ENCODE measurements around the gene CORO6.

CORO6 gene

DNA sequence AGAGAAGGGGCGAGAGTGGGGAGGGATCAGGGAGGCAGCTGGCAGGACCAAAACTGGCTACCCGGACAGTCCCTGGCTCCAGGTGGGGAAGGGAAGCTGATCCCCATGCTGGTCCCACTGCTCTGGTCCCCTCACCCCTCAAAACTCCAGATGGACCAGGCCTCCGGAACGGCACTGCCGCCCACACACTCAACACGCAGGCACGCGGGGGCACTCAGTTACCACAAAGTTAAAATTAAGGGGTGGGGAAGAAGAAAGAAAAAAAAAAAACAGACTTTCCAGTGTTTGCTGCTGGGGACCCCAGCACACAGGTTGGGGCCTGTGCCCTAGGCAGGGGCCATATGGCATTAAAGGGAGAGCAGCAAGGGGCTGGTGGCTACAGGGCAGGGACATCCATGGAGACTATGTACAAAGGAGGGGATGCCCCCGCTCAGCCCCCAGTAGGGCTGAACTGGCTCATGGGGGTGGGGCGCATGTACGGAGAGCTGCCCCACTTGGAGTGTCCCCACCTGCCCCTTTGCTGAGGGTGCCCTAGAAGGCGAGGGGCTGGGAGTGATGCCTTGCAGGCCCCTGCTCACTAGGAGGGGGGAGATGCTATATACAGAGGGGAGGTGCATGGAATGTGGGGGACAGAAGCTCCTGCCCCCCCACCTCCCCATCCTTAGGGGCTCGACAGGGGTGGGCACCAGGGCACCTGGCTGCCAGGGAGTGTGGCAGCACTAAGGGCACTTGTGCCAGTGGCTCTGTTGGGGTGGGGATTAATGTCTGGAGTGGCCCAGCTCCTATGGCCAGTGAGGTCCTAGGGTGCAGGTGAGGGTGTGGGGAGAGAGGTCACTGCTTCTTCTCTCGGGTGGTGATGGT is 48.6 kb downstream of the CORO6 start:
- DNase-seq (ENCODE audit: low spot score): peak; percentile 49
- H3K27me3 ChIP-seq (ENCODE audit: insufficient read depth, poor library complexity, severe bottlenecking): no peaks in the 10 kb centered on the region
- peaks cover 56% of the 10 kb centered on the region for H3K36me3 ChIP-seq (ENCODE audit: low read depth)
- H3K4me1 ChIP-seq (ENCODE audit: insufficient read depth, poor library complexity, severe bottlenecking): peaks cover 3% of the 10 kb centered on the region
- ATAC-seq (ENCODE audit: low read depth): no peak
- no peak overlapping the region for H3K4me3 ChIP-seq (ENCODE audit: severe bottlenecking)
- no peaks in the 10 kb centered on the region for H3K9me3 ChIP-seq (ENCODE audit: severe bottlenecking)
- TF ChIP-seq CTCF (IDR thresholded peaks at IDR 0.05; ENCODE audit: poor library complexity, severe bottlenecking): no peak
- no peak overlapping the region for H3K27ac ChIP-seq (ENCODE audit: poor library complexity, severe bottlenecking)

DNA sequence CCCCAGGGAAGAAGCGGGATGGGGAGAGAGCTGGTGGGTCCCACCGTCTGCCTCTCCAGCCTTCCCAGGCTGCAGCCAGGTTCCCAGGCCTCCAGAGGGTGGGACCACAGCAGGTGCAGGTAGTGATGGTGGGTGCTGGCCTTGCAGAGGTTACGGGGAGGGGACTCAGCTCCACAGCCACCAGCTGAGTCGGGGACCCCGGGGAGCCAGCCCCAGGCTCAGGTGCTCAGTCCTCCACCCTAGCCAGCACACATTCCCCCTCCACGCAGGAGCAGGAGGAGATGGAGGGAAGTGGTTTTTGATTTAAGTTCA is 49.2 kb downstream of the CORO6 start:
- DNase-seq (ENCODE audit: low spot score) (no peak), ATAC-seq (ENCODE audit: low read depth) (no peak)
- no peak for TF ChIP-seq CTCF (IDR thresholded peaks at IDR 0.05; ENCODE audit: poor library complexity, severe bottlenecking)
- Histone ChIP-seq H3K27ac (ENCODE audit: poor library complexity, severe bottlenecking) (no peak overlapping the region), H3K27me3 (ENCODE audit: insufficient read depth, poor library complexity, severe bottlenecking) (no peaks in the 10 kb centered on the region), H3K4me1 (ENCODE audit: insufficient read depth, poor library complexity, severe bottlenecking) (peaks cover 3% of the 10 kb centered on the region), H3K4me3 (ENCODE audit: severe bottlenecking) (no peak overlapping the region), H3K9me3 (ENCODE audit: severe bottlenecking) (no peaks in the 10 kb centered on the region), H3K36me3 (ENCODE audit: low read depth) (peaks cover 50% of the 10 kb centered on the region)

- DNase-seq (ENCODE audit: low spot score): no peak
These were observed 49.8 kb downstream of the CORO6 start for GRCh38 chr17:29572691-29573557.

DNA sequence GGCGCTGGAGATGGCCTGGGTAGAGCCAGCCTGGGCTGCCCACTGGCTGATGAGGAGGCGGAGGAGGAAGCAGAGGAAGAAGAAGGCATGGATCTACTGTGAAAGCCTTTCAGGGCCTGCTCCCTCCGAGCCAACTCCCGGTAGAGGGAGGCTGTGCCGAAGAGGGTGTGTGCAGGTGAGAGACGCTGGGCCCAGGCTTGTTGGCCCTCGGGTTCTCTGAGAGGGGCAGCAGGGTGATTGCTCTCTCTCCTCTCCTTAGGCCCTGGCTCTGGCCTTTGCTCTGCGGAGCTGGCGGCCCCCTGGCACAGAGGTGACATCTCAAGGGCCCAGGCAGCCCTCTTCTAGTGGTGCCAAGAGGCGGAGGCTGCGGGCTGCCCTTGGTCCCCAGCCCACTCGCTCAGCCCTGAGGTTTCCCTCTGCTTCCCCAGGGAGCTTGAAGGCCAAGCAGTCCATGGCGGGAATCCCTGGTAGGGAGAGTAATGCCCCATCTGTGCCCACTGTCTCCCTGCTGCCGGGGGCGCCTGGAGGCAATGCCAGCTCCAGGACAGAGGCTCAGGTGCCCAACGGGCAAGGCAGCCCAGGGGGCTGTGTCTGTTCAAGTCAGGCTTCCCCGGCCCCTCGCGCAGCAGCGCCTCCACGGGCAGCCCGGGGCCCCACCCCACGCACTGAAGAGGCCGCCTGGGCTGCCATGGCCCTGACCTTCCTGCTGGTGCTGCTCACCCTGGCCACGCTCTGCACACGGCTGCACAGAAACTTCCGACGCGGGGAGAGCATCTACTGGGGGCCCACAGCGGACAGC is 50.6 kb downstream of the CORO6 start:
- H3K4me3 ChIP-seq (ENCODE audit: severe bottlenecking): no peak overlapping the region
- no peaks in the 10 kb centered on the region for H3K9me3 ChIP-seq (ENCODE audit: severe bottlenecking)
- peaks cover 36% of the 10 kb centered on the region for H3K36me3 ChIP-seq (ENCODE audit: low read depth)
- TF ChIP-seq CTCF (IDR thresholded peaks at IDR 0.05; ENCODE audit: poor library complexity, severe bottlenecking): no peak
- ATAC-seq (ENCODE audit: low read depth) (no peak), DNase-seq (ENCODE audit: low spot score) (no peak)
- H3K27ac ChIP-seq (ENCODE audit: poor library complexity, severe bottlenecking): no peak overlapping the region
- H3K27me3 ChIP-seq (ENCODE audit: insufficient read depth, poor library complexity, severe bottlenecking): no peaks in the 10 kb centered on the region
- peaks cover 3% of the 10 kb centered on the region for H3K4me1 ChIP-seq (ENCODE audit: insufficient read depth, poor library complexity, severe bottlenecking)

More at GRCh38 chr17:29572691-29573557, 49.8 kb downstream of the CORO6 start:
- Histone ChIP-seq H3K27me3 (ENCODE audit: insufficient read depth, poor library complexity, severe bottlenecking) (no peaks in the 10 kb centered on the region), H3K9me3 (ENCODE audit: severe bottlenecking) (no peaks in the 10 kb centered on the region), H3K36me3 (ENCODE audit: low read depth) (peaks cover 44% of the 10 kb centered on the region), H3K4me3 (ENCODE audit: severe bottlenecking) (no peak overlapping the region), H3K27ac (ENCODE audit: poor library complexity, severe bottlenecking) (no peak overlapping the region), H3K4me1 (ENCODE audit: insufficient read depth, poor library complexity, severe bottlenecking) (peaks cover 3% of the 10 kb centered on the region)
- no peak for ATAC-seq (ENCODE audit: low read depth)
- peak; percentile 24 for TF ChIP-seq CTCF (IDR thresholded peaks at IDR 0.05; ENCODE audit: poor library complexity, severe bottlenecking)
